Measurements from ENCODE around the gene DNAJB13.

DNA sequence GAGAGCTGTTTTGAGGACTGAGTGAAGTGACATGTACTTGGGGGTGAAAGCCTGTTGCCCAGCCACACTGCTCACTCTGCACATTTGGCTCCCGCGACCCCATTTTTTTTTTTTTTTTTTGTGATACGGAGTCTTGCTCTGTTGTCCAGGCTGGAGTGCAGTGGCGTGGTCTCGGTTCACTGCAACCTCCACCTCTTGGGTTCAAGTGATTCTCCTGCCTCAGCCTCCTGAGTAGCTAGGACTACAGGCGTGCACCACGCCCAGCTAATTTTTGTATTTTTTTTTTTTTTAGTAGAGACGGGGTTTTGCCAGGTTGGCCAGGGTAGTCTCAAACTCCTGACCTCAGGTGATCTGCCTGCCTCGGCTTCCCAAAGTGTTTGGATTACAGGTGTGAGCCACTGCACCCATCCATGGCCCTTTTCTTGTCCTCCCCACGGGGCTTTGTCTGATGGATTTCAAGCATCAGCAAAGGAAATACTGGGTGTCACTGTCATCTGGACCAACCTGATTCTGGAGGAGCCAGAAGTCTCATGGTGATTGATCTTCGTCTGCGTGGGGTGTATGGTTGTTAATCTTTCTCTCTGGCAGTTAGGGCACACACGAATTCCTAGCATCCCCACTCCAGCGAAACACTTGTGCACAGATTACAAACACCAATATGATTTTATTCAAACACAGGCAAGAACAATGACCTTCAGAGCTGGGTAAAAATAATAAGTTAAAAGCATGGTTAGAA lies 61.4 kb downstream of the DNAJB13 start:
- TF ChIP-seq, protein P1, sequence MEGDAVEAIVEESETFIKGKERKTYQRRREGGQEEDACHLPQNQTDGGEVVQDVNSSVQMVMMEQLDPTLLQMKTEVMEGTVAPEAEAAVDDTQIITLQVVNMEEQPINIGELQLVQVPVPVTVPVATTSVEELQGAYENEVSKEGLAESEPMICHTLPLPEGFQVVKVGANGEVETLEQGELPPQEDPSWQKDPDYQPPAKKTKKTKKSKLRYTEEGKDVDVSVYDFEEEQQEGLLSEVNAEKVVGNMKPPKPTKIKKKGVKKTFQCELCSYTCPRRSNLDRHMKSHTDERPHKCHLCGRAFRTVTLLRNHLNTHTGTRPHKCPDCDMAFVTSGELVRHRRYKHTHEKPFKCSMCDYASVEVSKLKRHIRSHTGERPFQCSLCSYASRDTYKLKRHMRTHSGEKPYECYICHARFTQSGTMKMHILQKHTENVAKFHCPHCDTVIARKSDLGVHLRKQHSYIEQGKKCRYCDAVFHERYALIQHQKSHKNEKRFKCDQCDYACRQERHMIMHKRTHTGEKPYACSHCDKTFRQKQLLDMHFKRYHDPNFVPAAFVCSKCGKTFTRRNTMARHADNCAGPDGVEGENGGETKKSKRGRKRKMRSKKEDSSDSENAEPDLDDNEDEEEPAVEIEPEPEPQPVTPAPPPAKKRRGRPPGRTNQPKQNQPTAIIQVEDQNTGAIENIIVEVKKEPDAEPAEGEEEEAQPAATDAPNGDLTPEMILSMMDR (IDR thresholded peaks at IDR 0.05): no peak
- no peak for TF ChIP-seq POLR2A (IDR thresholded peaks at IDR 0.05)
